Dermis microvascular lymphatic vessel endothelial cell (primary cell): ENCODE results near the gene SECISBP2. TPM values are rescaled to one million over a fixed set of nuclear protein-coding genes. Genes with fewer than 3 reads are reported as not detected.
"Not testable (repeated sequence)": the region's sequence is repeated elsewhere in the genome, so short reads cannot be mapped to it uniquely, and the experiment has no call there.

ENCODE experiments used
- DNase-seq, 2 donors: peaks; one replicate each; pipeline versions ENCODE4 v3.0.0 to v3.0.0-alpha.2; 2010; ENCODE audit warnings: low read depth in 2 of 2
- total RNA-seq: library from RNA; depleted of rRNA; stranded (reverse); fragments of >200 nt; gene quantifications from 2 replicates; pipeline ENCODE4 v1.2.1, GENCODE V29; 2014

SECISBP2 gene
- total RNA-seq, 1 donor from 2014 or later: 16.4 TPM

DNA sequence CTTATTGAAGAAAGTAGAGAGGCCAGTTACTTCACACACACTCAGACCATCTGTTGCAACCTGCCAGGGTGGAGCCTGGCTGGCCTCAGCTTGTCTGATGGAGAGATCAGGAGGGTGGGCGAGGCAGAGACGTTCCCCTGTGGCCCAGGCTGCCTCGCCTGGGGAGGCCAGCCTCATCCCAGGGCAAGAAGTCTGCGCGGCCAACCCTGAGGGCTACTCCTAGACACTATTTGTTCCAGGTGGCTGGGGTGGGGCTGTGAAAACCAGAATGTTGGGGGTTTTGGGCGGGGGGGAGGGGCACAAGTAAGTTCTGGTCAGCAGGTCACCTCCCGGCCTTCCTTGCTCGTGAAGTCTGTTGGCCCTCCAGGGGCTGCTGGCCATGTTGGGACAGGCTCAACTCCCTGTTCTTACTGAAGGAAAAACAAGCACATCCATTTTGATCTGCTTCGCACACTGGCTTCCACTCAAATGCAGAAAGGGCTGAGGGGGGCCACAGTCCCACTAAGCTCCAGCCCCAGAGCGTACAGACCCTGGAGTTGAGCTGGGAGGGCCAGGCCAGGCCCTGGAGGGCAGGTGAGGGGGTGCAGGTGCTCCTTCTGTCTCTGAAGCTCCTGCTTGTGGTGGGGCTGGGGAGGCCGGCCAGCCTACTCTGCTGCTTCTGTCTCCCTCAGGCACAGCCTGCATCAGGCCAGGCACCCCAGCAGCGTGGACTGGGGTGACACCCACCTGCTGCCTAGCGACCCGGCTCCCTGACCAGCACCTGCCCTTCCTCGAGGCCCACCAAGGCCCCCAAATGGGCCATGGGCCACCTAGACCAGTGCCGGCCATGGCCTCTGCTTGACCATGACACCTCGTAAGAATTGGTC lies 46.6 kb downstream of the SECISBP2 start:
- no peak for DNase-seq

DNA sequence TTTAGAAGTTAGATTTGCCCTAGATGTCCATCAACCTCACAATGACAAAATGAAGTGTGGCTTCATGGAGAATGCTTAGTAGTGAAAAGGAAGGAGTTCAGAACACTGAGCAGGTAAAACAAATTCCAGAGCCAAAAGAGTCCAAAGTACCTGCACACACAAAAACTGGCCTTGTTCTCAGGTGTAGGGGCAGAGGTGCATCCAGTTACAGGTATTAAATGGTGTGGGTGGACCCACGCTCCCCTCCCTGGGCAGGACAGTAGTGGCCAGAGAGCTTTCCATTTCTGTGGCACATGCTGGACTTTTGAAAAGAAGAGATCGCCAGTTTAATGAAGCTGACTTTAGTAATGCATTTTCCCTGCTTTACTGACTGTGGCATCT lies 47.2 kb downstream of the SECISBP2 start:
- no peak for DNase-seq

- no peak for DNase-seq
Measured at GRCh38 chr9:89366711-89367110, 48.4 kb downstream of the SECISBP2 start.

DNA sequence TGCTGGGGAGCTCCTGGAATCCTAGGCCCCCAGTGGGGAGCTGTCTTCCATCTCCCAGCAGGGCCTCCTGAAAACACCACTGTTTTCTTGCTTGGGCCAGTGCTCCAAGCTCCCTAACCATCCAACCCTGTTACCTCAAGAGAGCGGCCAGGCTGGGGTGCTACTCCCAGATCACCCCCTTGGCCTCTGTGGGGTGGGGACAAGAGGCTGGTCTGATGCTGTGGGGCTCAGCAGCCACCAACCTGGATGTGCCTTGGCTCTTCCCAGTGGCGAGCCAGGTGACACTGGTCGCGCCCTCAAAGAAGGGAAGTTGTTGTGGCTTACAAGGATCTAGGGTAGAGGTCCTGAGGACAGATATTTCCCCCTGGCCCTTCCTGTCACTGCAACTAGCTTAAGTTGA lies 49.0 kb downstream of the SECISBP2 start:
- no peak for DNase-seq

DNA sequence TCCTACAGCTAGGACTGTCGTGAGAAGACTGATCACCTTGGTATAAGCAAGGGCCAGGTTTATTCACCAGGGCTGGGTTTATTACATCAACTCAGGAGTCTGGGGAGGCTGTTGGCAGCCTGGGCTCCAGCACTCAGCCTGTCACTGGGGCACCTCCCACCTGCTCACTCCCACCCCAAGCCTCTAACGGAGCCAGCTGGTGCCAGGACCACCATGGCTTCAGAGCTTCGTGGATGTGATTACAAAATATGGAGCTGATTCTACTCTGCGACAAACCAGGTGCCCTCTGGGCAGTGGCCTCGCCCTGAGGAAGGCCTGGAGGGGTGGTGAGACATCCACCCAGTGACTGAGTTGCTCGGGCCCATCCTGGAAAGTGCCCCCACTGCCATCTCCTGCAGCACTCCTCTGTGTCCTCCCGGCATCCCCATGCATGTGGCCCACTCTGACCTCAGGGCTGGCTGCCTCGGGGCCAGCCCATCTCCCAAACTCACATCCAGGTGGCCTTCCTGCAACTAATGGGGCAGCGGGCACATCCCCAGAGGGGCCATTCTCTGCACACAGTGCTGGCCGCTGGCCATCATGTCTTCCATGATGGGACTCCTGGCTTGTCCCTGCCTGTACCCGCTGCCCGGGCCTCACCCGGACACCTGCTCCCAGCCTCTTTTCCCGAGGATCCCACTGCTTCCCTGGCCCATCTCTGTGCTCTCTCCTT lies 49.6 kb downstream of the SECISBP2 start:
- DNase-seq: no peak

DNA sequence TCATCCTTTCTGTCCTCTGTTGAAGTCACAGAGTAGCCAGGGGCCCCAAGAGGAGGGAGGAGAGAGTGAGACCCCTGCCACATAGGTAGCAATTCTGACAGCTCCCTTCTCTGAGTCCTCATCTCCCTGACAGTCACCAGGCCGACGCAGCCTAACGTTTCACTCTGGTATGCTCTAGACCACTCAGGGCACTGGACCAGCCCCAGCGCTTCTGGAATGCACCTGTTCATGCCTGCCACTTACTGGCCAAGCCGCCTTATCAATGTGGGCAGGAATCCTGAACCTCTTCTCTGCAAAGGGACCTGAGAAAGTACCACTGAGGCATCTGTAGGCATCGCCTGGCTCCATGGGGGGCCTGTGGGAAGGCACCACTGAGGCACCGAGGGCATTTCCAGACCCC lies 50.2 kb downstream of the SECISBP2 start:
- no peak for DNase-seq

DNA sequence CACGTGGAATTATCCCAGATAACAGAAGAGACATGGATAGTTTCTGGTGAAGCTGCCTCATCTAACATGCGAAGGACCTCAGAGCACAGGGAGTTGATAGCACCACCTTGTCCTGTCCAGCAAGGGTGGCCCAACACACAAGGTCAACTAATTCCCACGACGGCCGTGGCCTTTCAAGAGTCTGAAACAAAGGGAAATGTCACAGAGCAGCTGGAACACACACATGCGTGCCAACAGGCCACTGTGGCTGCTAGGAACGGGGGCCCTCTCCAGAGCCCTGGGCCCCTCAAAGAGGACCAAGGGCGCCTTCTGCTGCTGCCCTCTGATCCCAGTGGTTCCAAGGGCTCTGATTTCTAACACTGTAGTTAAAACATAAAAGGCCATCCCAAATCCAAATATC lies 50.7 kb downstream of the SECISBP2 start:
- DNase-seq: no peak

GRCh38 chr9:89370593-89370992 lies 52.3 kb downstream of the SECISBP2 start:
- DNase-seq: no peak

DNA sequence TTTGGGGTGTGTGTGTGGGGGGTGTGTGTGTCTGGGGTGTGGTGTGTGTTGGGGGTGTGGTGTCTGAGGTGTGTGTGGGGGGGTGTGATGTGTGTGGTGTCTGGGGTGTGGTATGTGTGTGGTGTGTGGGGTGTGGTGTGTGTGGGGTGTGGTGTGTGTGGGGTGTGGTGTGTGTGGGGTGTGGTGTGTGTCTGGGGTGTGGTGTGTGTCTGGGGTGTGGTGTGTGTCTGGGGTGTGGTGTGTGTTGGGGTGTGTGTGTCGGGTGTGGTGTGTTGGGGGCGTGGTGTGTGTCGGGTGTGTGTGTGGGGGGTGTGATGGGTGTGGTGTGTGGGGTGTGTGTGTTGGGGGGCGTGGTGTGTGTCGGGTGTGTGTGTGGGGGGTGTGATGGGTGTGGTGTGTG lies 53.5 kb downstream of the SECISBP2 start:
- DNase-seq: not testable (repeated sequence)

GRCh38 chr9:89372230-89372816 lies 54.0 kb downstream of the SECISBP2 start:
- DNase-seq: no peak

DNA sequence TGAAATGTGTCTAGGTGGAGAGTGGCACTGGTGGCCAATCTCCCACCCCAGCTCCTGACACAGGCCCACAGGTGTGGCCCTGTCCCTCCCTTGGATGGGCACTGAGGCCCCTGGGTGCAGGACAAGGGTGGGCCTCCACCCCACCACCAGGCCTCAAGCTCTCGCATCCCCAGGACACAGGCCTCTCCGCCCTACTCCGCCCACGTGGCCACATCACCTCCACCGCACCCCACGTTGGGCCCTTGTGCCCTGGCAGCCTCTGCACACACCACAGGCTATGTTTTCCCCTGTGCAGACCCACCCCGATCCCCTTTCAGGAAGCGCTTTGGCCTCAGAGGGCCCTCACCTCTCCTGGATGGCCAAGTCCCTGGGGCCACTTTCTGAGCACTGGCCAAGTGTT lies 54.7 kb downstream of the SECISBP2 start:
- DNase-seq: no peak

- no peak for DNase-seq
Measured at GRCh38 chr9:89374176-89374575, 55.9 kb downstream of the SECISBP2 start.

GRCh38 chr9:89375191-89375760 lies 57.0 kb downstream of the SECISBP2 start:
- peak; percentile 30 to 31 for DNase-seq

DNA sequence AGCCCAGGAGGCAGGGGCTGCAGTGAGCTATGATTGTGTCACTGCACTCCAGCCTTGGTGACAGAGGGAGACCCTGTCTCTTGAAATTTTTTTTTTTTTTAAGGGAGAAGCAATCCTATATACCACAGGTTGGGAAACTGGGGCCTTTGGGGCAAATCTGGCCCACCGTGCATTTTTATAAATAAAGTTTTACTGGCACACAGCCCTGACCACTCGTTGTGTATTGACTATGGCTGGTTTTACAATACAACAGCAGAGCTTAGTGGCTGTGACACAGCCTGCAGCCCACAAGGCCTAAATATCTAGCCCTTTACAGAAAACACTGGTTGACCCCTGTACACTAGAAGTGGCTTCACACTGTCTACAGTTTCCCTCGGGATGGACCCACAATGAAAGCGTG lies 58.0 kb downstream of the SECISBP2 start:
- DNase-seq: no peak

DNA sequence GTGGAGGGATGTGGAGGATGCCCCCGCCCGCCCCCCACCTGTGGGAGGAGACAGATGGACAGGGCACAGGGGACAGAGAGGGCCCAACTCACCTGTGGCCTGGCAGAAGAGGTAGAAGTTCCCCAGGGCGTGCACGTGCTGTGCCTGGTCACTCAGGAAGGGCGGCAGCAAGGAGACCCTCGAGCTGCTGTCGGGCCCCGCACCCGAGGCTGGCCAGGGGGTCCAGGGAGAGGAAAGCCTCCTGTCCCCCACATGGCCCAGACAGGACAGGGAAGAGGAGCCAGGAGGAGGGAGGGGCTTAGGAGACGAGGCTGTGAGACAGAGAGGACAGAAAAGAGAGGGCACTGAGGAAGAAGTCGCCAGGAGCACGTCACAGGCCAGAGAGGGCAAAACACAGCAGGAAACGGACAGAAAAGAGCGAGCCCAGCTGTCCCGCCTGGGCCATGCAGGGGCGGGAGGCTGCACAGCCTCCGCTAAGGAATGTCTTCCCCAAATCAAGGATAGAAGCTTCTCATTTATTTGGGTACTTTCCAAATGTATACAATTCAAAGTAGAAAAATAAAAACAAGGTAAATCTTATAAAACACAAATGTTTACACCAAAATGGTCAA lies 58.5 kb downstream of the SECISBP2 start:
- DNase-seq: no peak

DNA sequence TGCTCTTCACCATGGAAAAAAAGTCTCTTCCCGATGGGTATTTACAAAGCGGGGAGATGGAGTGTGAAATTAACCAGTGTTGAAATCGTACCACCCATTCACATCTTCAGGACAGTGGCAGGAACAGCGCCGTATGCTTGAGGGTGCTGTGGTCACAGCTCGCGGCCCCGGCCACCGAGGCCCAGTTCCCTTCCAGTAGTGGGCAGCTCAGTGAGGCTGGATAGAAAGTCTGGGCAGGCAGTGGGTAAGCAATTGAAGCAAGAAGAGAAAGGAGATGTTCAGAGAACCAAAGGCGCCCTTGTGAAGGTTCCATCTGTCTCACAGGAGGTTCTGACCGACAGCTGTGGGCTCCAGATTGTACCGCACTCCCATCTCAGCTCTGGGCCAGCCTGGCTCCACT lies 59.1 kb downstream of the SECISBP2 start:
- DNase-seq: no peak

DNA sequence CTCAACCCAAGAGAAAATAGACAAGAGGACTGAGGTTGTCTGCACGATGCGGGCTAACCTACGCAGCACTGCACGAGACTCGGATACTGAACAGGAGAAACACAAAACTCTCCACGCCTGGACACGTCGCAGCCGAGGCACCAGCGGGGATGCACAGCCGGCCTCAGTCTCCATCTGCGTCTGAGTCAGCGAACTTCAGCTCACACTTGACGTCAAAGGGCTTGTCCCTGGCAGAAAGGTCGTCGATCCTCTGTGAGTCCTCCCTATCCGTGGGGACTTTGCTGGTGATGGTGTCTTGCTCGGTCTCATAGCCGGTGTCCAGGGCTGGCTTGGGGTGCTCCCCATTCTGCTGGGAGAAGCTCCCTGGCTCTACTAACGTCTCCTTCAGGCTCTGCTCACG lies 60.2 kb downstream of the SECISBP2 start:
- DNase-seq: no peak

- DNase-seq: no peak
Measured at GRCh38 chr9:89379031-89379430, 60.7 kb downstream of the SECISBP2 start.

DNA sequence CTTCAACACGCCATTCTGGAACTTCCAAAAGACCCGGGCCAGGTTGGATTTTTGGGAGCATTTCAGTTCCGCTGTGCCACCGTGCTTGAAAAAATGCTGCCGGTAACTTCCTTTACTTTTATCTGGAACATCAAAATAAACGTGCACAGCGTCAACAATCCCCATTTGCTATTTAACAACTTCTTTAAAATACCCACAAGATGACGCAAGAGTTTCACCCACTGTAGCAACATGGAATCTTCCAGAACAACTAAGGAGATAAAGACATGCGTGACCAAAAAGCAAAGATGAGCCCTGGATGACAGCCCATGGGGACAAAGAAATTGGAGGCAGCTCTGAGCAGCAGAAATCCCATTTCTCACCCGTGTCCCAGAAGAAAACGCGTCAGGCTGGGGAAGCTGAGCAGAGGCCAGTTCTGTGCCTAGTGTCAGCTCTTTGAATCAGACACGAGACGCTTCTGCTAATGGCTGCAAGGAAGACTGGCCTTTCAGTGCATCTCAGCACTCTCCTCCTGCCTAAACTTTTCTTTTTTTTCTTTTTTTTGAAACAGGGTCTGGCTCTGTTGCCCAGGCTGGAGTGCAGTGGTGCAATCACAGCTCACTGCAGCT lies 61.3 kb downstream of the SECISBP2 start:
- DNase-seq: no peak

DNA sequence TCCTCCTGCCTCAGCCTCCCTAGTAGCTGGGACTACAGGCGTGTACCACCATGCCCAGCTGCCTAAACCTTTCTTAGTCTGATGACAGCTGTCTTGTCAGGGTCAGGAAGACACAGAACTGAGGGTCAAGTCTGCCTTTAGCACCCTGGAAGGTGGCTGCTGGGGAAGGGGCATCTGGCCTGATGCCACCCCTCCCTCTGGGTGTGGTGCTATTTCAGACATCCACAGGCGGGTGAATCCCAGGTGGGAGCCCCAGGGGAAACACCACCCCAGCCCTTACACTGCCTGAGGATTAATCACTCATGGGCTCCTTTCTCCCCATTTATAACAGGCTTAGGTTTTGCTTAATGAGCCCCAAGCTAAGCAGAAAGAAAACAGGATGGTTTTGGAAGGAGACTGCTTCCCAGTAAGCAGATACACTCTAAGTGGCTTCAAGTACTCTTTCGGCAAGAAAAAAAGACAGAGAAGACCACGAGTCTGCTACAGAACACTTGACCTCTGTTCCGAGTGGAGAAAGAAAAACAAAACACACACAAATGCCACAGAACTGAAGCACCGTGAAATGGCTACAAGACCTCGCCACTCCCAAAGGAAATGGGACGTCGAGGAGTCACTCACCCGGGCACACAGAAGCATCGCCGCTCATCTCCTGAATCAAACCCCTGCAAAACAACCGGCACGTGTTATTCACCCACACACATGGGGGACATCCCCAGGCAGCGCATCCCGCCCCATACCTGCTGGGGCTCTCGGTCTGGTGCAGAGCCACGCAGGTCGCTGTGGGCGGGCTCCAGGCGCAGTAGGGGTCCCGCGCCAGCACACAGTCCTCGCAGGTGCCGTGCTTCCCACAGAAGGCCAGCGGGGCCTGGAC lies 62.4 kb downstream of the SECISBP2 start:
- DNase-seq: no peak

DNA sequence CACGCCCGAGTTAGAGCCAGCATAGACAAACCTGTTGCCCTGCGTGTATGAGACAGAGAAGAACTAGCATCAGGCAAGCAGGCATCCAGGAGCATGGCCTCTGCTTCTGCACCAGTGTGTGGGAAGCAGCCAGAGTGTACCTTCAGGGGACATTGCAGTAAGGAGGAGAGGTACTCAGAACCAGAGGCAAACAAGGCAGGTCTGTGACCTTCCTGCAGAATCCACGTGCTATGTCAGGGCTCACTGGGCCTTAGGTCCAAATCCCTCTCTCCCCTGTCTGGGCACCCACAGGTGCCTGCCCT lies 63.0 kb downstream of the SECISBP2 start:
- DNase-seq: no peak
